Stimulated activated naive CD8-positive, alpha-beta T cell treated with anti-CD3 and anti-CD28 coated beads, Interleukin-15, amount 100 ng/mL, for 72 hours (primary cell): ENCODE measurements around the gene SOHLH1.

Experiments used
- ATAC-seq: fragments of 150-1000 bp; cut with Tn5 transposase; 2 replicates; pipeline ENCODE4 v1.10.0; 2021; ENCODE audit warnings: mild to moderate bottlenecking, moderate library complexity
- DNase-seq, 2 donors: peaks; one replicate each; pipeline ENCODE4 v3.0.0; 2021 to 2022
- H3K27ac Mint-ChIP-seq, 2 donors: one replicate each; pipeline ENCODE4 v1.8.0; 2022; ENCODE audit warnings: mild to moderate bottlenecking in 2 of 2, mixed read lengths in 2 of 2, moderate library complexity in 2 of 2
- H3K27me3 Mint-ChIP-seq: one replicate; pipeline ENCODE4 v1.8.0; 2022; ENCODE audit warnings: mixed read lengths
- H3K4me1 Mint-ChIP-seq: one replicate; pipeline ENCODE4 v1.8.0; 2022; ENCODE audit warnings: mild to moderate bottlenecking, mixed read lengths
- H3K4me3 Mint-ChIP-seq, 2 donors: one replicate each; pipeline ENCODE4 v1.8.0; 2022; ENCODE audit warnings: mild to moderate bottlenecking in 2 of 2, mixed read lengths in 2 of 2, moderate library complexity in 1 of 2
- H3K9me3 Mint-ChIP-seq, 2 donors: one replicate each; pipeline ENCODE4 v1.8.0; 2022; ENCODE audit warnings: mixed read lengths in 2 of 2

SOHLH1 gene

GRCh38 chr9:135699440-135699839 is at the start of gene SOHLH1:
SOHLH1 (minus strand) TSS chr9:135699481; CDS start chr9:135699467, 14 bp downstream.
- H3K9me3 Mint-ChIP-seq, result no peaks in the 10 kb centered on the region
- DNase-seq (no peak), ATAC-seq (peak; percentile 3)
- no peak within 1 kb of the TSS for H3K27ac Mint-ChIP-seq
- H3K27me3 Mint-ChIP-seq, result peaks cover 33% of the 10 kb centered on the region
- H3K4me3 Mint-ChIP-seq, result no peak within 1 kb of the TSS
- H3K4me1 Mint-ChIP-seq, result no peaks in the 10 kb centered on the region

GRCh38 chr9:135748676-135749075 is 49.4 kb upstream of the SOHLH1 start:
- Mint-ChIP-seq H3K9me3 (no peaks in the 10 kb centered on the region), H3K4me3 (no peak overlapping the region), H3K4me1 (no peaks in the 10 kb centered on the region), H3K27ac (peak overlapping the region in 1 of 2 donors; percentile 71), H3K27me3 (peaks cover 8% of the 10 kb centered on the region)
- no peak for ATAC-seq
- no peak for DNase-seq

- no peaks in the 10 kb centered on the region for H3K9me3 Mint-ChIP-seq
- H3K27me3 Mint-ChIP-seq, result peaks cover 8% of the 10 kb centered on the region
- no peaks in the 10 kb centered on the region for H3K4me1 Mint-ChIP-seq
- ATAC-seq (peak; percentile 8), DNase-seq (no peak)
- no peak overlapping the region for H3K4me3 Mint-ChIP-seq
- H3K27ac Mint-ChIP-seq, result no peak overlapping the region
Measured at GRCh38 chr9:135747311-135747710, 48.0 kb upstream of the SOHLH1 start.

- H3K4me3 Mint-ChIP-seq, result no peak overlapping the region
- no peak for ATAC-seq
- H3K9me3 Mint-ChIP-seq, result no peaks in the 10 kb centered on the region
- H3K4me1 Mint-ChIP-seq, result no peaks in the 10 kb centered on the region
- H3K27me3 Mint-ChIP-seq, result peaks cover 8% of the 10 kb centered on the region
- DNase-seq, result no peak
- peak overlapping the region in 1 of 2 donors; percentile 27 for H3K27ac Mint-ChIP-seq
Measured at GRCh38 chr9:135746565-135746964, 47.3 kb upstream of the SOHLH1 start.

GRCh38 chr9:135745686-135746324 is 46.5 kb upstream of the SOHLH1 start:
- Mint-ChIP-seq H3K4me3 (no peak overlapping the region), H3K27ac (peak overlapping the region in 1 of 2 donors; percentile 12), H3K9me3 (no peaks in the 10 kb centered on the region), H3K4me1 (no peaks in the 10 kb centered on the region), H3K27me3 (peaks cover 8% of the 10 kb centered on the region)
- no peak for DNase-seq
- no peak for ATAC-seq

- ATAC-seq, result no peak
- H3K9me3 Mint-ChIP-seq, result no peaks in the 10 kb centered on the region
- H3K4me1 Mint-ChIP-seq, result no peaks in the 10 kb centered on the region
- peaks cover 9% of the 10 kb centered on the region for H3K27me3 Mint-ChIP-seq
- H3K4me3 Mint-ChIP-seq, result no peak overlapping the region
- no peak overlapping the region for H3K27ac Mint-ChIP-seq
- no peak for DNase-seq
Measured at GRCh38 chr9:135745189-135745588, 45.9 kb upstream of the SOHLH1 start.

GRCh38 chr9:135744333-135745070 is 45.2 kb upstream of the SOHLH1 start:
- no peaks in the 10 kb centered on the region for H3K9me3 Mint-ChIP-seq
- DNase-seq, result no peak
- no peaks in the 10 kb centered on the region for H3K4me1 Mint-ChIP-seq
- no peak overlapping the region for H3K4me3 Mint-ChIP-seq
- no peak for ATAC-seq
- H3K27me3 Mint-ChIP-seq, result peaks cover 15% of the 10 kb centered on the region
- H3K27ac Mint-ChIP-seq, result no peak overlapping the region

GRCh38 chr9:135743546-135744332 is 44.5 kb upstream of the SOHLH1 start:
- ATAC-seq (no peak), DNase-seq (no peak)
- H3K27me3 Mint-ChIP-seq, result peaks cover 23% of the 10 kb centered on the region
- H3K4me1 Mint-ChIP-seq, result no peaks in the 10 kb centered on the region
- no peaks in the 10 kb centered on the region for H3K9me3 Mint-ChIP-seq
- H3K27ac Mint-ChIP-seq, result no peak overlapping the region
- no peak overlapping the region for H3K4me3 Mint-ChIP-seq

- Mint-ChIP-seq H3K27ac (no peak overlapping the region), H3K27me3 (peaks cover 30% of the 10 kb centered on the region), H3K4me1 (no peaks in the 10 kb centered on the region), H3K4me3 (no peak overlapping the region), H3K9me3 (no peaks in the 10 kb centered on the region)
- ATAC-seq, result no peak
- no peak for DNase-seq
Measured at GRCh38 chr9:135743021-135743420, 43.7 kb upstream of the SOHLH1 start.

GRCh38 chr9:135741276-135742219 is 42.3 kb upstream of the SOHLH1 start:
- Mint-ChIP-seq H3K4me1 (no peaks in the 10 kb centered on the region), H3K27ac (no peak overlapping the region), H3K27me3 (peaks cover 38% of the 10 kb centered on the region), H3K9me3 (no peaks in the 10 kb centered on the region), H3K4me3 (no peak overlapping the region)
- no peak for DNase-seq
- ATAC-seq, result no peak

- ATAC-seq, result no peak
- H3K27ac Mint-ChIP-seq, result no peak overlapping the region
Measured at GRCh38 chr9:135739271-135740220, 40.3 kb upstream of the SOHLH1 start.

GRCh38 chr9:135737840-135738521 is 38.7 kb upstream of the SOHLH1 start:
- no peak overlapping the region for H3K27ac Mint-ChIP-seq
- peaks cover 0 to 7% of the 10 kb centered on the region in 2 donors for H3K9me3 Mint-ChIP-seq
- H3K27me3 Mint-ChIP-seq, result peaks cover 48% of the 10 kb centered on the region
- ATAC-seq, result no peak
- no peak for DNase-seq
- no peak overlapping the region for H3K4me3 Mint-ChIP-seq
- H3K4me1 Mint-ChIP-seq, result no peaks in the 10 kb centered on the region

More at GRCh38 chr9:135739271-135740220, 40.3 kb upstream of the SOHLH1 start:
- H3K9me3 Mint-ChIP-seq, result no peaks in the 10 kb centered on the region
- no peaks in the 10 kb centered on the region for H3K4me1 Mint-ChIP-seq
- no peak for DNase-seq
- no peak overlapping the region for H3K4me3 Mint-ChIP-seq
- H3K27me3 Mint-ChIP-seq, result peaks cover 35% of the 10 kb centered on the region

- H3K27me3 Mint-ChIP-seq, result peaks cover 48% of the 10 kb centered on the region
- DNase-seq (no peak), ATAC-seq (no peak)
- no peak overlapping the region for H3K27ac Mint-ChIP-seq
- no peaks in the 10 kb centered on the region for H3K4me1 Mint-ChIP-seq
- no peak overlapping the region for H3K4me3 Mint-ChIP-seq
- peaks cover 0 to 14% of the 10 kb centered on the region in 2 donors for H3K9me3 Mint-ChIP-seq
Measured at GRCh38 chr9:135736979-135737839, 37.9 kb upstream of the SOHLH1 start.
